NCI-H748 (cell line): Measurements from ENCODE around the gene HBD.

Experiments
- DNase-seq: peaks from one replicate; lab custom pipeline; 2025; ENCODE audit not compliant: unreplicated experiment; lab: John Stamatoyannopoulos, UW

The HBD gene

DNA sequence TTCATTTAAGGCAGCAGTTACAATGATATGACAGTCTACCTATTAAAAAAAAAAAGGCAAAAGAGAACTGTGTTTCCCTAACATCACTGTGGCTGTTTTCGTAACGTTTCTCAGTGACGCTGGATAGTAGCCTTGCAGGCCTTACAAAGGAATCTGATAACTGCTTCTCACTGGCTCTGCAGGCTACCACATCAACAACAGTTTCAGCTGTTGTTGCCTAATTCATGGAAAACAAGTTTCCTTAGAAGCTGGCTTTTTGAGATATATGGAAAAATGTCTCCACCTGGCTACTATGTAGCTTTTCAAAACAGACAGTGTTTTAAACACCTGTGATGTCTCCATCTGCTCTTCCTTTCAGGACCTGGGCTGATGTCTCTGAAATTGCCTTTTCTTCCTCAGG lies 37.6 kb downstream of the HBD start:
- no peak for DNase-seq

DNA sequence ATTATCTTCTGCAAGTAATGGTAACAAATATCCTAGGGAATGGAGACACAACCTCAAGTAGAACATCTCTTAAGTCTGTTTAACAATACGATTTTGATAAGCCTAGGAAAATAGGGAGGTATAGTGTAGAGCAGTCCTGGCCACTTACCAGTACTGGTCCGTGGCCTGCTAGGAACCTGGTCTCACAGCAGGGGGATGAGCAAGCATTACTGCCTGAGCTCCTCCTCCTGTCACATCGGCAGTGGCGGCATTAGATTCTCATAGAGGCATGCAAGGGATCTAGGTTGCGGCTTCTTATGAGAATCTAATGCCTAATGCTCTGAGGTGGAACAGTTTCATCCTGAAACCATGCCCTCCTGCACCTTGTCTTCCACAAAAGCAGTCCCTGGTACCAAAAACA lies 38.2 kb downstream of the HBD start:
- DNase-seq, result no peak

DNA sequence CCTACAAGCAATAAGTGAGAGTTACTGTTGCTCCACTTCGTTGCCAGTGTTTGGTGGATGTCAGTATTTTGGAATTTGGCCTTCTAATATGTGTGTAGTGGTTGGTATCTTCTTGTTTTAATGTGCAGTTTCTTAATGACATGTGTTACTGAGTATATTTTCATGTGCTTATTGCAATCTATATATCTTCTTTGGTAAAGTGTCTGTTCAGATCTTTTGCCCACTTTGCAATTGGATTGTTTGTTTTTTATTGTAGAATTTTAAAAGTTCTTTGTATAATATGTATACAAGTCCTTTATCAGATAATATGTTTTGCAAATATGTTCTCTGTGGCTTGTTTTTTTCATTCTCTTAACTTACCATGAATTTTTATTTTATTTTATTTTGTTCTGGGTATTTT lies 41.5 kb downstream of the HBD start:
- no peak for DNase-seq

DNA sequence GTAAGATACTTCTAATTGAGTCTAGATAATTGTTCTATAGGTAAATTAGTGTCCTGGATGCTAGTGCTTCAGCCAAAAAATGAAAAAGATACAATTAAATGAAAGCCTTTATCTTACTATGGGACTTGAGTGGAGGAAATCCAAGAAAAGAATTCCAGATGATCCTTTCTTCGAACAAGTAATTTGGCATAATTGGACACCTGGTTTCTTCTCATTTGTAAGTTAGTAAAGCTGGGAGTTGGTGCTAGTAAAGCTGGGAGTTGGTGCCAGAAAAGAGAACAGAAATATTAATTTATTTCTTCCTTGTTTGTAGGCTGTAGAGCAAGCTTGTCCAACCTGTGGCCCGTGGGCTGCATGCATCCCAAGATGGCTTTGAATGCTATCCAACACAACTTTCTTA lies 46.1 kb downstream of the HBD start:
- DNase-seq, result no peak
